Measurements from ENCODE around the gene PSMC3IP.

PSMC3IP gene

DNA sequence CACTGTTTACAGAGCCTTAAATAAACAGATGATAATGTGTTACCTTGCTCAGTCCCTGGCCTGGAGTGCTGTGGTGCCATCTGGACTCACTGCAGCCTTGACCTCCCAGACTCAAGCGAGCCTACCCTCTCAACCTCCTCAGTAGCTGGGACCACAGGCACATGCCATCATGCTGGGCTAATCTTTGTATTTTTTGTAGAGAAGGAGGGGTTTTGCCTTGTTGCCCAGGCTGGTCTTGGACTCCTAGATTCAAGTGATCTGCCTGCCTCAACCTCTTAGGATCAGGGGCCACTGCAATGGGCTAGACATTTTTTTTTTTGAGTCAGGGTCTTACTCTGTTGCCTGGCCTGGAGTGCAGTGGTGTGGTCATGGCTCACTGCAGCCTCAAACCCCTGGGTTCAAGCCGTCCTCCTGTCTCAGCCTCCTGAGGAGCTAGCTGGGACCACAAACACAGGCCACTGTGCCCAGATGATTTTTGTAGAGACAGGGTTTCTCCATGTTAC, 46.5 kb downstream of the PSMC3IP start:
- TF ChIP-seq, protein P1, sequence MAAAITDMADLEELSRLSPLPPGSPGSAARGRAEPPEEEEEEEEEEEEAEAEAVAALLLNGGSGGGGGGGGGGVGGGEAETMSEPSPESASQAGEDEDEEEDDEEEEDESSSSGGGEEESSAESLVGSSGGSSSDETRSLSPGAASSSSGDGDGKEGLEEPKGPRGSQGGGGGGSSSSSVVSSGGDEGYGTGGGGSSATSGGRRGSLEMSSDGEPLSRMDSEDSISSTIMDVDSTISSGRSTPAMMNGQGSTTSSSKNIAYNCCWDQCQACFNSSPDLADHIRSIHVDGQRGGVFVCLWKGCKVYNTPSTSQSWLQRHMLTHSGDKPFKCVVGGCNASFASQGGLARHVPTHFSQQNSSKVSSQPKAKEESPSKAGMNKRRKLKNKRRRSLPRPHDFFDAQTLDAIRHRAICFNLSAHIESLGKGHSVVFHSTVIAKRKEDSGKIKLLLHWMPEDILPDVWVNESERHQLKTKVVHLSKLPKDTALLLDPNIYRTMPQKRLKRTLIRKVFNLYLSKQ (tag by site-specific recombination; IDR thresholded peaks at IDR 0.05; ENCODE audit: borderline replicate concordance): no peak
- TF ChIP-seq ZNF184 (tag by site-specific recombination; IDR thresholded peaks at IDR 0.05): no peak
- TF ChIP-seq ZNF660 (tag by site-specific recombination; IDR thresholded peaks at IDR 0.05): no peak
- no peak for TF ChIP-seq ZNF19 (tag by site-specific recombination; IDR thresholded peaks at IDR 0.05; ENCODE audit: low read depth)
- TF ChIP-seq ZIC2 (tag by site-specific recombination; IDR thresholded peaks at IDR 0.05): peak; percentile 24; the same call in 1 of the 2 replicates
- no peak for TF ChIP-seq FEZF1 (tag by site-specific recombination; IDR thresholded peaks at IDR 0.05)
- TF ChIP-seq, protein P2, sequence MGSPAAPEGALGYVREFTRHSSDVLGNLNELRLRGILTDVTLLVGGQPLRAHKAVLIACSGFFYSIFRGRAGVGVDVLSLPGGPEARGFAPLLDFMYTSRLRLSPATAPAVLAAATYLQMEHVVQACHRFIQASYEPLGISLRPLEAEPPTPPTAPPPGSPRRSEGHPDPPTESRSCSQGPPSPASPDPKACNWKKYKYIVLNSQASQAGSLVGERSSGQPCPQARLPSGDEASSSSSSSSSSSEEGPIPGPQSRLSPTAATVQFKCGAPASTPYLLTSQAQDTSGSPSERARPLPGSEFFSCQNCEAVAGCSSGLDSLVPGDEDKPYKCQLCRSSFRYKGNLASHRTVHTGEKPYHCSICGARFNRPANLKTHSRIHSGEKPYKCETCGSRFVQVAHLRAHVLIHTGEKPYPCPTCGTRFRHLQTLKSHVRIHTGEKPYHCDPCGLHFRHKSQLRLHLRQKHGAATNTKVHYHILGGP (tag by site-specific recombination; IDR thresholded peaks at IDR 0.05): no peak
- TF ChIP-seq ZNF776 (tag by site-specific recombination; IDR thresholded peaks at IDR 0.05; ENCODE audit: borderline replicate concordance): no peak
- TF ChIP-seq SETDB1 (IDR thresholded peaks at IDR 0.05; ENCODE audit: insufficient read length, low read length): peak; percentile 14
- TF ChIP-seq ZNF18 (tag by site-specific recombination; IDR thresholded peaks at IDR 0.05): no peak
- TF ChIP-seq HOXC10 (CRISPR knock-in tag; IDR thresholded peaks at IDR 0.05): no peak
- TF ChIP-seq ZSCAN16 (tag by site-specific recombination; IDR thresholded peaks at IDR 0.05): peak; percentile 99
- TF ChIP-seq ZNF155 (tag by site-specific recombination; IDR thresholded peaks at IDR 0.05): no peak
- TF ChIP-seq KLF7 (tag by site-specific recombination; IDR thresholded peaks at IDR 0.05; ENCODE audit: borderline replicate concordance): no peak
- no peak for TF ChIP-seq ZNF654 (tag by site-specific recombination; IDR thresholded peaks at IDR 0.05; ENCODE audit: low read depth)
- TF ChIP-seq, protein P3, sequence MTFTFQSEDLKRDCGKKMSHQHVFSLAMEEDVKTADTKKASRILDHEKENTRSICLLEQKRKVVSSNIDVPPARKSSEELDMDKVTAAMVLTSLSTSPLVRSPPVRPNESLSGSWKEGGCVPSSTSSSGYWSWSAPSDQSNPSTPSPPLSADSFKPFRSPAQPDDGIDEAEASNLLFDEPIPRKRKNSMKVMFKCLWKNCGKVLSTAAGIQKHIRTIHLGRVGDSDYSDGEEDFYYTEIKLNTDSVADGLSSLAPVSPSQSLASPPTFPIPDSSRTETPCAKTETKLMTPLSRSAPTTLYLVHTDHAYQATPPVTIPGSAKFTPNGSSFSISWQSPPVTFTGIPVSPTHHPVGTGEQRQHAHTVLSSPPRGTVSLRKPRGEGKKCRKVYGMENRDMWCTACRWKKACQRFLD (tag by site-specific recombination; IDR thresholded peaks at IDR 0.05): no peak
- TF ChIP-seq ZNF623 (tag by site-specific recombination; IDR thresholded peaks at IDR 0.05): no peak
- TF ChIP-seq ZNF830 (tag by site-specific recombination; IDR thresholded peaks at IDR 0.05; ENCODE audit: low read depth): no peak
- no peak for TF ChIP-seq ZNF596 (tag by site-specific recombination; IDR thresholded peaks at IDR 0.05)
- TF ChIP-seq ZSCAN30 (tag by site-specific recombination; IDR thresholded peaks at IDR 0.05): no peak
- TF ChIP-seq OVOL3 (tag by site-specific recombination; IDR thresholded peaks at IDR 0.05): no peak
- TF ChIP-seq ZNF138 (tag by site-specific recombination; IDR thresholded peaks at IDR 0.05; ENCODE audit: borderline replicate concordance): no peak
- no peak for TF ChIP-seq ZNF391 (tag by site-specific recombination; IDR thresholded peaks at IDR 0.05; ENCODE audit: borderline replicate concordance, low read depth)
- TF ChIP-seq HOXA7 (CRISPR knock-in tag; IDR thresholded peaks at IDR 0.05; ENCODE audit: borderline replicate concordance): no peak
- no peak for TF ChIP-seq ZNF2 (tag by site-specific recombination; IDR thresholded peaks at IDR 0.05)
- POLR2A ChIA-PET: interaction anchor here (0.6 to 1.9 kb wide), 6 partner anchors 11 to 255 kb away, joined by 3 to 12 read pairs (median 4); partner anchors contain the start of genes CAVIN1 and STAT5B

More for the DNA sequence above, 46.5 kb downstream of the PSMC3IP start:
- no peaks in the 10 kb centered on the region for H3K9me3 ChIP-seq (ENCODE audit: control insufficient read depth, insufficient read depth, low read depth, low read length)
- no peak overlapping the region for H3K4me3 ChIP-seq (ENCODE audit: low read depth, low read length)
- peak overlapping the region; percentile 70 for H3K27ac ChIP-seq (ENCODE audit: extremely low read depth, low read depth, low read length)
- H3K36me3 ChIP-seq (ENCODE audit: control insufficient read depth in 2 of 2, insufficient read depth in 1 of 2, low read length in 2 of 2): no peaks in the 10 kb centered on the region
- CTCF ChIA-PET: interaction anchor here (0.6 to 3.4 kb wide), 11 partner anchors 11 to 219 kb away, joined by 3 to 22 read pairs (median 5); no protein-coding TSS in a partner anchor
- H3K4me1 ChIP-seq (ENCODE audit: control insufficient read depth, insufficient read depth, low read length): peaks cover 22% of the 10 kb centered on the region
